Left ventricle myocardium inferior (tissue), 1 donor: ENCODE data around the gene CAP2. TPM values are rescaled to one million over a fixed set of nuclear protein-coding genes. Genes with fewer than 3 reads are reported as not detected.
A peak's percentile ranks its signal among the peaks of the same experiment; 100 is the strongest.

Experiments
- DNase-seq: peaks from one replicate; pipeline ENCODE4 v3.0.0-alpha.2; 2020
- H3K27ac ChIP-seq: fragments of 200-600 bp; replicated peaks from 2 replicates; pipeline ENCODE4 v1.8.0; 2021
- H3K27me3 ChIP-seq: fragments of 200-600 bp; 2 replicates; pipeline ENCODE4 v1.8.0; 2021; ENCODE audit warnings: low read depth
- H3K36me3 ChIP-seq: fragments of 200-600 bp; 2 replicates; pipeline ENCODE4 v1.8.0; 2021
- H3K4me1 ChIP-seq: fragments of 200-600 bp; 2 replicates; pipeline ENCODE4 v1.8.0; 2021
- H3K4me3 ChIP-seq: fragments of 200-600 bp; 2 replicates; pipeline ENCODE4 v1.8.0; 2021; ENCODE audit warnings: mild to moderate bottlenecking, moderate library complexity
- H3K9me3 ChIP-seq: fragments of 200-600 bp; replicated peaks from 2 replicates; pipeline ENCODE4 v1.8.0; 2021
- intact Hi-C: fragments of 100-400 bp; cut with micrococcal nuclease; formaldehyde crosslinking; loops from one replicate; pipeline ENCODE4 v1.11.0; 2022
- total RNA-seq: library from RNA; stranded (reverse); fragmentation: NEBNext Ultra II Directional; extraction: Animal tissue kit (Norgen Biotek cat#: 25700); gene quantifications from one replicate; pipeline ENCODE4 v1.2.1, GENCODE V29; 2021
- TF ChIP-seq, protein P1 (sequence below): fragments of 200-600 bp; IDR thresholded peaks from 2 replicates; pipeline ENCODE4 v1.8.0; 2021; ENCODE audit warnings: antibody characterized with exemption, mild to moderate bottlenecking, borderline replicate concordance
- donor health status: DM: no; HTN: yes; CAD: no; lungs with severe emphysema.

Gene CAP2
- total RNA-seq, 1 donor from 2014 or later, result 149 TPM

DNA sequence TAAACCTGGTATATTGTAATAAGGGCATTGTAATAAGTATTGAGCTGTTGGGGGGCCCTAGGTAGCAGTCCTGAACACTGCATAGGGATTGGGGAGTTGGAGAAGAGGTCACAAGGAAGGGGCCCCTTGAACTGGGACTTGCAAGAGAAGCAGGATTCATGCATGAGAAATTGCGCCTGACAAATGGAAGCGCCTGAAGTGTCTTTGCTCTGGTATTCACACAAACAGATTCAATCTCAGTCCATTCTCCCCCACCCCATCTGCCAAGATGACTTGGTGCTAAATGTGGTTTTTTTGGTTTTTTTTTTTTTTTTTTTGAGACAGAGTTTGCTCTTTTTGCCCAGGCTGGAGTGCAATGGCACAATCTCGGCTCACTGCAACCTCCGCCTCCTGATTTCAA lies 87.1 kb downstream of the CAP2 start:
- TF ChIP-seq, protein P1, sequence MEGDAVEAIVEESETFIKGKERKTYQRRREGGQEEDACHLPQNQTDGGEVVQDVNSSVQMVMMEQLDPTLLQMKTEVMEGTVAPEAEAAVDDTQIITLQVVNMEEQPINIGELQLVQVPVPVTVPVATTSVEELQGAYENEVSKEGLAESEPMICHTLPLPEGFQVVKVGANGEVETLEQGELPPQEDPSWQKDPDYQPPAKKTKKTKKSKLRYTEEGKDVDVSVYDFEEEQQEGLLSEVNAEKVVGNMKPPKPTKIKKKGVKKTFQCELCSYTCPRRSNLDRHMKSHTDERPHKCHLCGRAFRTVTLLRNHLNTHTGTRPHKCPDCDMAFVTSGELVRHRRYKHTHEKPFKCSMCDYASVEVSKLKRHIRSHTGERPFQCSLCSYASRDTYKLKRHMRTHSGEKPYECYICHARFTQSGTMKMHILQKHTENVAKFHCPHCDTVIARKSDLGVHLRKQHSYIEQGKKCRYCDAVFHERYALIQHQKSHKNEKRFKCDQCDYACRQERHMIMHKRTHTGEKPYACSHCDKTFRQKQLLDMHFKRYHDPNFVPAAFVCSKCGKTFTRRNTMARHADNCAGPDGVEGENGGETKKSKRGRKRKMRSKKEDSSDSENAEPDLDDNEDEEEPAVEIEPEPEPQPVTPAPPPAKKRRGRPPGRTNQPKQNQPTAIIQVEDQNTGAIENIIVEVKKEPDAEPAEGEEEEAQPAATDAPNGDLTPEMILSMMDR, result no peak
- no peaks in the 10 kb centered on the region for H3K36me3 ChIP-seq
- no peaks in the 10 kb centered on the region for H3K27me3 ChIP-seq
- H3K4me1 ChIP-seq, result peaks cover 36% of the 10 kb centered on the region
- H3K27ac ChIP-seq, result no peak overlapping the region
- intact Hi-C loops, result no loop called here
- no peak overlapping the region for H3K4me3 ChIP-seq
- DNase-seq, result no peak
- H3K9me3 ChIP-seq, result no peaks in the 10 kb centered on the region

DNA sequence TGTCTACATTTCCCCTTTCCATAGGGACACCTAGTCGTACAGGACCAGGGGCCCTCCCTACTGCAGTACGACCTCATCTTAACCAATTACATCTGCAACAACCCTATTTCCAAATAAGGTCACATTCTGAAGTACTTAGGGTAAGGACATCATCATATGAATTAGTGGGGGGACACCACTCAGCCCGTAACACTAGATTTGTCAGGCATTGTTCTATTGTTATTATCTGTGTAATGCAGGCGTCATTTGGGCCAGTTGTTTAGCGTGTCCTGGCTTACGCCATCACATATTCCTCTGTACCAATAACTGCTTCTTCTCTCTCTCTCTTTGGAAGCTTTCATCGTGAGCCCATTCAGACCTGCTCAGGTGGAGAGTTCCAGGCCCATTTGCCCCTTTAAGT lies 89.3 kb downstream of the CAP2 start:
- no peaks in the 10 kb centered on the region for H3K9me3 ChIP-seq
- H3K27me3 ChIP-seq, result no peaks in the 10 kb centered on the region
- no peaks in the 10 kb centered on the region for H3K36me3 ChIP-seq
- H3K4me3 ChIP-seq, result no peak overlapping the region
- peak overlapping the region; percentile 79 for H3K27ac ChIP-seq
- no peak for DNase-seq
- H3K4me1 ChIP-seq, result peaks cover 52% of the 10 kb centered on the region
- TF ChIP-seq, protein P1, result no peak
- intact Hi-C loops, result no loop called here

DNA sequence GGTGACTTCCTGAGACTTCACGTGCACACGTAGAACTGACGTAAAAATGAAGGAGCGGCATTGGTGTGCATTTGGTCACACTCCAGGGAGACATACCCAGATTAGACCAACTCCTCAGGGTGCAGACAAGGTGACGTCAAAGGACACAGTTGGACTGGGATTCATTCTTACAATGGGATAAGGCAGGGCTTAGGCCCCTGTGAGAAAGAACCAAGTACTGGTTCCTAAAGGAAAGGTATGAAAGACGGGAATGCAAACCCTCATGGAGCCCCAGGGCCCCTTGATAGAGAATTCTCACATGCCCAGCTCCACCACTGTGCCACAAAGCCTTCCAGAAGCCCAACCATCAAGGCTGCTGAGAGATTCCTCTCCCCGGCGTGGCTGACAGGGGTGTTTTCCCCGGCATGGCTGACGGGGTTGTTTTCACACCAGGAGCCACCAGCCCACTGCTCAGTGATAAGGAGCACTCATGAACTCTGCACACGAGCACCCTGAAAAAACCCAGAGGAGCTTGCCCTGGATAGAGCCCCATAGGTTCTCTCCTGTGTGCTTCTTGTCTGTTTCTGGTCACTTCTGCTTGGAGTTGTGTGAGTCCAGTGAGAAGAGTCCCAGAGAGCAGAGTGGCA lies 90.1 kb downstream of the CAP2 start:
- Histone ChIP-seq H3K4me3 (no peak overlapping the region), H3K9me3 (no peaks in the 10 kb centered on the region), H3K27ac (peak overlapping the region; percentile 79), H3K4me1 (peaks cover 47% of the 10 kb centered on the region), H3K36me3 (no peaks in the 10 kb centered on the region), H3K27me3 (no peaks in the 10 kb centered on the region)
- no peak for DNase-seq
- TF ChIP-seq, protein P1, result no peak
- intact Hi-C loops, result no loop called here

DNA sequence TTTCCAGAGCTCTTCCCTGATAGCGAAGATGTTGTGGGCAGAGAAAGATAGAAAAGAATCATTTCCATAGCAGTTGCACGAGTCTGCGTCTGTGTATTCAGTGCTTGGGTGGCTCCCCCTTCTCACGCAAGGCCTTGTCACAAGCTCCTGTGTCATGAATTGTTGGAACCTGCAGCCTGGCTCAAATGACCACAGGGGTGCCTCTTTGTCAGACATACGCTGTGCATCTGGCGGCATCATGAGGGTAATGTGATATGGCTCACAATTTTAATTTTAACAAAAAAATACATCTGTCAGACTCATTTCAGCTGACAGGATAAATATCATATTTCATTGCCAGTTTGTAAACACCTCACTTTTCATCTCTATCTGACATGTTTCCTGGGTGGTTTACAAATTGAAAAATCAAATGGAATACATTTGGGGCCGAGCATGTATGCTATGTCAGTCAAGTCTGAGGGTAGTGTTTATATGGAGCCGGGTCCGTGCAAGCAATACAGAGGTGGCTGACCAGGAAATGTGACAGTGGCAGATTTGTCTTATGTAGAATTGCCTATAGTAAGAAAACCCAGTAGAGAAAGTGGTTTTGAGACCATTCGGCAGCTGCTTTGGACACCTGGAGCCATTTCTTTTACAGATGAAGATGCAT lies 90.9 kb downstream of the CAP2 start:
- no peak for DNase-seq
- no peaks in the 10 kb centered on the region for H3K36me3 ChIP-seq
- TF ChIP-seq, protein P1, result no peak
- intact Hi-C loops, result no loop called here
- H3K9me3 ChIP-seq, result no peaks in the 10 kb centered on the region
- H3K27me3 ChIP-seq, result no peaks in the 10 kb centered on the region
- no peak overlapping the region for H3K4me3 ChIP-seq
- H3K4me1 ChIP-seq, result peaks cover 47% of the 10 kb centered on the region
- peak overlapping the region; percentile 79 for H3K27ac ChIP-seq

DNA sequence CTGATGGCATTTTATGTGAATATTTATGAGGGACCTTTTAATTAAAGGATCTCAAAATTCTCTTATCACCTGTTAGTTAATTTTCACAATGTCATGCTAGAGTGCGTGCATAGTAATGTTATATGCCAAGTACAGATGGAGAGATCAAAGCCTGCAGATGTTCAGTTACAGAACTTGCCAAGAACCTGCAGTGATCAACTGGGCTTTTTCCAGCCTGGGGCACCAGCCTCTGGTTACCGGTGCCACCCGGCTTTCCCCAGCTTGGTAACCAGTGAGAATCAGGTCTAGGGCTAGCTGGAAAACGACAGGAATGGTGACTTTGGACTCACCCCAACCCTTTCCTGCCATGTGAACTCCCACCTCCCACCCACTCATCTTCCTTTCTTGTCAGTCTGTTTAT lies 91.8 kb downstream of the CAP2 start:
- no peaks in the 10 kb centered on the region for H3K36me3 ChIP-seq
- H3K4me3 ChIP-seq, result no peak overlapping the region
- DNase-seq, result no peak
- H3K4me1 ChIP-seq, result peaks cover 47% of the 10 kb centered on the region
- H3K9me3 ChIP-seq, result no peaks in the 10 kb centered on the region
- no peaks in the 10 kb centered on the region for H3K27me3 ChIP-seq
- TF ChIP-seq, protein P1, result no peak
- intact Hi-C loops, result no loop called here
- H3K27ac ChIP-seq, result peak overlapping the region; percentile 79
